ENCODE measurements around the gene CALML6.

GRCh38 chr1:1899967-1900327 is 15.1 kb upstream of the CALML6 start:
- TF ChIP-seq, protein P1, sequence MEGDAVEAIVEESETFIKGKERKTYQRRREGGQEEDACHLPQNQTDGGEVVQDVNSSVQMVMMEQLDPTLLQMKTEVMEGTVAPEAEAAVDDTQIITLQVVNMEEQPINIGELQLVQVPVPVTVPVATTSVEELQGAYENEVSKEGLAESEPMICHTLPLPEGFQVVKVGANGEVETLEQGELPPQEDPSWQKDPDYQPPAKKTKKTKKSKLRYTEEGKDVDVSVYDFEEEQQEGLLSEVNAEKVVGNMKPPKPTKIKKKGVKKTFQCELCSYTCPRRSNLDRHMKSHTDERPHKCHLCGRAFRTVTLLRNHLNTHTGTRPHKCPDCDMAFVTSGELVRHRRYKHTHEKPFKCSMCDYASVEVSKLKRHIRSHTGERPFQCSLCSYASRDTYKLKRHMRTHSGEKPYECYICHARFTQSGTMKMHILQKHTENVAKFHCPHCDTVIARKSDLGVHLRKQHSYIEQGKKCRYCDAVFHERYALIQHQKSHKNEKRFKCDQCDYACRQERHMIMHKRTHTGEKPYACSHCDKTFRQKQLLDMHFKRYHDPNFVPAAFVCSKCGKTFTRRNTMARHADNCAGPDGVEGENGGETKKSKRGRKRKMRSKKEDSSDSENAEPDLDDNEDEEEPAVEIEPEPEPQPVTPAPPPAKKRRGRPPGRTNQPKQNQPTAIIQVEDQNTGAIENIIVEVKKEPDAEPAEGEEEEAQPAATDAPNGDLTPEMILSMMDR (IDR thresholded peaks at IDR 0.05; ENCODE audit: low read length) = no peak
- no peak for TF ChIP-seq EZH2 (optimal IDR thresholded peaks at IDR 0.05; ENCODE audit: low read depth, low read length)

All from MM.1S (cell line).